Testis (tissue), 2 donors: Measurements from ENCODE around the gene GSAP.

Source experiments
- CTCF ChIP-seq, 3 experiments: fragments of 450-650 bp in 2 of 3; fragments of 200-600 bp in 1 of 3; sonication (generic) in 1 of 3; IDR thresholded peaks; one replicate each; pipeline ENCODE4 v1.5.1; 2016 to 2019; ENCODE audit warnings: antibody characterized with exemption in 3 of 3, mild to moderate bottlenecking in 2 of 3, moderate library complexity in 1 of 3
- POLR2A ChIP-seq: fragments of 450-650 bp; IDR thresholded peaks from one replicate; pipeline ENCODE4 v1.6.1; 2017; ENCODE audit warnings: antibody characterized with exemption, mild to moderate bottlenecking, moderate library complexity

GRCh38 chr7:77337456-77337990 lies 78.6 kb downstream of the GSAP start:
- TF ChIP-seq CTCF (IDR thresholded peaks at IDR 0.05) (no peak), POLR2A (no peak)
